ENCODE measurements around the gene CIC. TPM values are rescaled to one million over a fixed set of nuclear protein-coding genes. Genes with fewer than 3 reads are reported as not detected.

The CIC gene
- total RNA-seq, 4 donors from 2014 or later = 50.6 to 98.3 (median 56.9) TPM

GRCh38 chr19:42252365-42253244 is 16.4 kb upstream of the CIC start:
- Histone ChIP-seq H3K27me3 (no peaks in the 10 kb centered on the region), H3K27ac (peak overlapping the region; percentile 94 to 97 (median 97)), H3K36me3 (peaks cover 0 to 12% of the 10 kb centered on the region in 2 donors), H3K4me1 (peaks cover 26 to 57% of the 10 kb centered on the region in 2 donors), H3K4me3 (replicated peaks in 1 of 3) (peak overlapping the region; percentile 62 to 93 (median 91)), H3K9me3 (no peaks in the 10 kb centered on the region)
- DNase-seq = peak; percentile 64 to 79
- peak in 1 of 2 donors; percentile 25 for TF ChIP-seq POLR2A (IDR thresholded peaks at IDR 0.05)
- TF ChIP-seq, protein P1, sequence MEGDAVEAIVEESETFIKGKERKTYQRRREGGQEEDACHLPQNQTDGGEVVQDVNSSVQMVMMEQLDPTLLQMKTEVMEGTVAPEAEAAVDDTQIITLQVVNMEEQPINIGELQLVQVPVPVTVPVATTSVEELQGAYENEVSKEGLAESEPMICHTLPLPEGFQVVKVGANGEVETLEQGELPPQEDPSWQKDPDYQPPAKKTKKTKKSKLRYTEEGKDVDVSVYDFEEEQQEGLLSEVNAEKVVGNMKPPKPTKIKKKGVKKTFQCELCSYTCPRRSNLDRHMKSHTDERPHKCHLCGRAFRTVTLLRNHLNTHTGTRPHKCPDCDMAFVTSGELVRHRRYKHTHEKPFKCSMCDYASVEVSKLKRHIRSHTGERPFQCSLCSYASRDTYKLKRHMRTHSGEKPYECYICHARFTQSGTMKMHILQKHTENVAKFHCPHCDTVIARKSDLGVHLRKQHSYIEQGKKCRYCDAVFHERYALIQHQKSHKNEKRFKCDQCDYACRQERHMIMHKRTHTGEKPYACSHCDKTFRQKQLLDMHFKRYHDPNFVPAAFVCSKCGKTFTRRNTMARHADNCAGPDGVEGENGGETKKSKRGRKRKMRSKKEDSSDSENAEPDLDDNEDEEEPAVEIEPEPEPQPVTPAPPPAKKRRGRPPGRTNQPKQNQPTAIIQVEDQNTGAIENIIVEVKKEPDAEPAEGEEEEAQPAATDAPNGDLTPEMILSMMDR (IDR thresholded peaks at IDR 0.05) = no peak
- WGBS, 2 donors = 3 to 6% methylated on average over 27 of the region's 27 CpGs
- intact Hi-C loops (cut with DNase I) = no loop called here

DNA sequence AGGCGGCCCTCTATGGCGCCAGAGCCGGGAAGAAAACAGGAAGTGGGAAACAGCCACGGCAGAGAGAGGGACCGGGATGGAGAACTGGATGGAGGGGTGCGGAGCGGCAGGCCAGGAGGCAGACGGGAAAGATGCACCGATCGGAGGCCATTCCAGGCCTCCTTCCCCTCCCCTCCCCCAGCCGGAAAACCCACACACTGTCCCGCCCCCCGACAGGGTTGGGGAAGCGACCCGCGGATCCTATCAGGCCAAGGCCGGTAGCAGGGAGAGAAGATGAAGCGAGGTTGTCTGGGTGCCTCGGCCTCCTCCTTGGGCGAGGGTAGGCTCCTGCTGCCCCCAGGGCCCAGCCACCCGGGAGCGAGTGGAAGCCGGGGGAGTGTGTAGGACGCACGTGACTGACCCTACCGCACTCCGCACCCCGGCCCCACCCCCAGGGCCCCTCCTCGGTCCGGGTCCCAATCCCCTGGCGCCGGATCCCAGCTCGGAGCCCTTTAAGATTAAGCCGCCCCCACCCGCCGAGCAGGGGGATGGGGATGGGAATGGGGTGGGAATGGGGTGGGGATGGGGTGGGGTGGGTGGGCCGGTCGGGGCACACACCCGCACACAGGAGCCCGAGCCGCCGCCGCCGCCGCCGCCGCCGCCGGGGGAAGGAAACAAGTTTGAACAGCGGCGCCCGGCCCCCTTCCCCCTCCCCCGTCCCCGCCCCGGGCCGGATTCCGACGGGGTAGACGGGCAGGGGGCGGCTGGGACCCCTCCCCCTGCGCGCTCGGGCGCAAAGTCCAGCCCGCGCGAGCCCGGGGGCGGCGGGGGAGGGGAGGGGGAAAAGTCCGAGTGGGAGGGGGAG is 15.6 kb upstream of the CIC start:
- peak overlapping the region; percentile 94 to 97 (median 97) for H3K27ac ChIP-seq
- DNase-seq = peak; percentile 66 to 68
- no peaks in the 10 kb centered on the region for H3K9me3 ChIP-seq
- no peaks in the 10 kb centered on the region for H3K27me3 ChIP-seq
- H3K4me1 ChIP-seq = peaks cover 26 to 57% of the 10 kb centered on the region in 2 donors
- 1% methylated on average over 19 to 21 of the region's 71 CpGs for WGBS, 2 donors
- peak overlapping the region; percentile 82 to 93 (median 91) for H3K4me3 ChIP-seq (replicated peaks in 1 of 3)
- TF ChIP-seq, protein P1 (IDR thresholded peaks at IDR 0.05) = no peak
- peak in 1 of 2 donors; percentile 33 for TF ChIP-seq POLR2A (IDR thresholded peaks at IDR 0.05)
- intact Hi-C loops (cut with DNase I) = no loop called here
- H3K36me3 ChIP-seq = peaks cover 0 to 10% of the 10 kb centered on the region in 2 donors

DNA sequence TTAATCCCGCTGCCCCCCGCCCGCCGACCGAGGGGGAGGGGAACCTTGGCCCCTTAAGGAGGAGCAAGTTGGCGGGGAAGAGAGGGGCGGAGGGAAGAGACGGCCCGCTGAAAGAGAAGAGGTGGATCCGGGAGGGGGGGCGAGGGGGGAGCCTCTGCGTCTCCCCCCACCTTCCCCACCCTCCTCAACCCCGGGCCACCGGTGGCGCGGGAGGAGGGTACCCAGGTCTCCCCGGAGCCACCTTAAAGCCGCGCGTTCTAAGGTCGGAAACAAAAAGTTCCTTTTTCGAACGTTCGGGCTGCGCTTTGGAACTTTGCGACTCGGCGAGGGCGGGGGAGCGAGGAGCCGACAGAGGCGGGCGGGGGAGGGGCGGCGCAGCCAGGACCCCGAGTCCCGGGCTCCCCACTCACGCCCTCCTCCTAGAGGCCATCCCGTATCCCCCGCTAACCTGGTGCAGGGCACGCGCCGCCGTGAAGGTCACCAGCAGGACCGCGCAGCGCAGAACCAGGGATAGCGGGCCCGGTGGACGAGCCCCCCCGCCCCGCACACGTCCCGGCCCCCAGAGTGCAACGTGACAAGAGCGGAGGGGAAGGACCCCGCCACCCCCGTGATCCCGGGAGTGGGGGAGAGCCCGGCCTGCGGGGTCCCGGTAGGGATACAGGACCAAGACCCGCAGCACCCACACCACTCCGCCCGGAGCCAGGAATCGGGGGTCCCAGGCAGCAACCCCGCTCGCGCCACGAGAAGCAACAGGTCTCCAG is 14.8 kb upstream of the CIC start:
- peak overlapping the region; percentile 94 to 97 (median 97) for H3K27ac ChIP-seq
- H3K4me1 ChIP-seq = peaks cover 26 to 55% of the 10 kb centered on the region in 2 donors
- peak; percentile 82 for DNase-seq
- TF ChIP-seq, protein P1 (IDR thresholded peaks at IDR 0.05) = peak in 1 of 6 experiments; percentile 6
- peak in 1 of 2 donors; percentile 14 for TF ChIP-seq POLR2A (IDR thresholded peaks at IDR 0.05)
- 0 to 1% methylated on average over 14 to 25 of the region's 70 CpGs for WGBS, 2 donors
- intact Hi-C loops (cut with DNase I) = no loop called here
- peaks cover 0 to 8% of the 10 kb centered on the region in 2 donors for H3K36me3 ChIP-seq
- H3K27me3 ChIP-seq = no peaks in the 10 kb centered on the region
- peak overlapping the region; percentile 82 to 93 (median 91) for H3K4me3 ChIP-seq (replicated peaks in 1 of 3)
- H3K9me3 ChIP-seq = no peaks in the 10 kb centered on the region

DNA sequence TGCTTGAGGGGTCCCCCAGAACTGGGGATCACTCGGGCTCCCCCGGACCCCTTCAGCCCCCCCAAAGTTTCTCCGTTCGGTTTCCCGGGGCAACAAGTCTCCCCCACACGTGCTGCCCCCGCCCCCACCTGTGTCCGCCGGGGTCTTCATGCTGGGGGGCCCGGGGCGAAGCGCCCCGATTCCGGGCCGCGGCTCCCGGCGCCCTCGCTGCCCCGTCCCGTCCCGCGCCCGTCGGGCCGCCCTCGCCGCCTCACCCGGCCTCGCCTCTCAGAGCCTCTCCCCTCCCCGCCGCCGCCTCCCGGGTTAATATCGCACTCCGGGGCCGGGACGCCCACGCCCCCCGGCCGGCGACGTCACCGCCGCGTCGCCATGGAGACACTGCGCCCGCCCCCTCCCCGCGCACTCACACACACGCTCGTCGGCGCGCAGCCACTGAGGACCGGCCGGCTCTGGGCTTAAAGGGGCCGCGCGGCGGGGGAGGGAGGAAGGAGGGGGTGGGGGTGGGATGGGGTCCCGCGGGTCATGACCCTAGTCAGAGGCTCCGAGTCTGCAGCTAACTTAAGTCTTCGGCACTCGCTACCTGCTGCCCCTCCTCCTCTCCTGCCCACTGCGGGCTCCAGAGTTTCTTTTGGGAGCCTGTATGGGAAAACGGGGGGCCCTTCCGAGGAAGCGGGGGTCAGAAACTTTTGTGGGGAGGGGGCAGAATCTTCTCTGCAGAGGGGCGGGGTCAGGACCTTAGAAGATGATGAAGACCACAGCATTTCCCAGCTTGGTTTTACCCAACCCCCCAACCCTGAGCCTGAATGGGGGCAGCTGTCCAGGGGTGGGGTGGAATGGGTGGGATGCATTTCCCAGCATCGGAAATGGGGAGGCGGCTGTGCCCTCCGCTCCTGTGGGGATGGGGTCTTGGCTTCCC is 13.9 kb upstream of the CIC start, which contains the start of gene ERF:
TSS of gene ERF (minus strand) at position 279 of the 916 bp plus-strand sequence. CDS start at position 150, 129 bp downstream.
- Histone ChIP-seq H3K36me3 (no peaks in the 10 kb centered on the region), H3K9me3 (no peaks in the 10 kb centered on the region), H3K4me1 (peaks cover 26 to 46% of the 10 kb centered on the region in 2 donors), H3K4me3 (replicated peaks in 1 of 3) (peak within 1 kb of the TSS; percentile 82 to 93 (median 91)), H3K27ac (peak within 1 kb of the TSS; percentile 94 to 97 (median 97)), H3K27me3 (no peaks in the 10 kb centered on the region)
- DNase-seq = peak; percentile 91 to 92
- TF ChIP-seq POLR2A (IDR thresholded peaks at IDR 0.05) = peak; percentile 79 to 96
- TF ChIP-seq, protein P1 (IDR thresholded peaks at IDR 0.05) = peak in 1 of 6 experiments; percentile 7
- WGBS, 2 donors = 0 to 1% methylated on average over 4 to 24 of the region's 75 CpGs
- intact Hi-C loops (cut with DNase I) = no loop called here
